HK-2 (cell line): ENCODE measurements around the gene HSD17B12.
"Not testable (repeated sequence)": the region's sequence is repeated elsewhere in the genome, so short reads cannot be mapped to it uniquely, and the experiment has no call there.

ENCODE experiments used
- DNase-seq: peaks from one replicate; pipeline ENCODE4 v3.0.0-alpha.2; 2018; ENCODE audit not compliant: unreplicated experiment

The HSD17B12 gene

DNA sequence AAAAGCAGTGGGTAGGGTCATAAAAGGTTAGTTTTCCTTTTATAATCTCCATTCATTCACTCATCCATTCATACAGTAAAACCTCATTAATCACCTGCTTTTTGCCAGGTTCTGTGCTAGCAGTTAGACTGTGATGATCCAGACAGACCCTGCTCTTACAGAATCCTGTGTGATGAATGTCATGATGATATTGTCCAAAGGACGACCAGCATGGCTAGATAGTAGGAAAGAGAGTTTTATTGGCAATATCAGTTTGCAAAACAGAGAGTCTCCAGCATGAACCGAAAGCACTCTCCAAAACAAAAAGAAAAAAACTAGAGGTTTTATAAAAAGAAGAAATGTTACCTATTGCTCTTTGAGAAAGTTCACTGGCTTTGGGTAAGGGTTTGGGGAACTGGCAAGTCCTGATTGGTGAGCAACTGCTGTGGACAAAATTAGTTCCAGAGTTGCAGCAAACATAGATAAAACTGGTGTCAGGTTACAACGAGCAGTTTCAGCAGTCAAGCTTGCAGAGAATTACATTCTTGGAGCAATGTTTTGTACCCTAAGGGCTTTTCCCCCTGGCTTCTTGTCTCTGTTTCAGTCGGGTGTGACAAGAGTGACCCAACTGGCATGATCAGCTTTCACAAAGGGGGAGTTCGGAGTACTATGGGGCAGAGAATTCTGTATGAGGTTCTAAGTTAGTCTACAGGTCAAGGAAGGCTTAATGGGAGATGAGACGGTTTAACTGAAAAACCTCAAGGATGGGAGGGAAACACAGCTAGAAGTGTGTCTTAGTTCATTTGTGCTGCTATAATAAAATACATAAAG is 58.3 kb downstream of the HSD17B12 start:
- no peak for DNase-seq

DNA sequence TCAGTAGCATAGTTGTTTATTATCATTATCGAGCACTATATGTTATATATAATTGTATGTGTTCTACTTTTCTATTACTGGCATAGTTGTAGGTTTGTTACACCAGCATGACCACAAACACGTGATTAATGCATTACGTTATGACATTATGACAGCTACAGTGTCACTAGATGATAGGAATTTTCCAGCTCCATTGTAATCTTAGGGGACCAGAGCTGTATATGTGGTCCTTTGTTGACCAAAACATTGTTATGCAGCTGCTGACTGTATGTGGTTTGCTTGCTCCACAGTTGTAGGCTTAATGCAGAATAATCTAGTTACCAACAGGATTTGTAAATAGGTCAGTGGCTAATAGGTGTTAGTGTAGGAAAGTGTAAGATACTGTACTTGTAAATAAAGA is 66.1 kb downstream of the HSD17B12 start:
- DNase-seq: no peak

- no peak for DNase-seq
Observed at GRCh38 chr11:43747130-43747802, 66.7 kb downstream of the HSD17B12 start.

- DNase-seq: no peak
Observed at GRCh38 chr11:43748095-43748494, 67.6 kb downstream of the HSD17B12 start.

DNA sequence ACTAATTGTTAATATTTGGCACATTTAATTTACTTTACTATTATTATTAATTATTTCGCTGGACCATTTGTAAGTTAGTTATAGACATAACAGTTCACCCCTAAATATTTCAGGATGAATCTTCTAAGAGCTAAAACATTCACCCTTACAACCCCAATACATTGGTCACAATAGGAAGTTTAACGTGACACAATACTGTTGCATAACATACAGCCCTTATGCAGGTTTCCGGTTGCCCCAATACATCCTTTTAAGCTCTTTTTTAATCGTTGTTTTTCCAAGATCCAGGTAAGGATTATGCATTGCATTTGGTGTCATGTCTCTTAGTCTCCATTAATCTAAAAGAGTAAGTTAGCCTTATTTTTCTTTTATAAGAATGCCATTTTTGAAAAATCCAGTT is 71.2 kb downstream of the HSD17B12 start:
- no peak for DNase-seq

DNA sequence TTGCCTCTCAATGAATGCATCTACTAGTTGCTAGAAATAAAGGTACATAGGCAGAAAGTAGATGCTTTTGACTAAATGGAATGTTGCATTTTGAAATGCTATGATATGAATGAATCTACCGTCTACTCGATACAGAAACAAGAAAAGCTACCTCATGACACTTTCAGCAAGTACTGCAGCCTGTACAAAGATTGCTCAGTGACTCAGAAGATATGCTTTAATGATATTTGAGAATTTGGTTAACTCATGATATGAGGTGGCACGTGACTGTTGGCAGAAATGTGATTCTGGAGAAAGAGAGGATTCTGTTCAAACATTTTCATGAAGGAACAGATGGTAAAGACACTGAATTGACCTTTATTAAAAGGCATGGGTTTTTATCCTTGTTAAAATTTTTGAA is 76.0 kb downstream of the HSD17B12 start:
- DNase-seq: no peak

GRCh38 chr11:43758927-43759326 is 78.4 kb downstream of the HSD17B12 start:
- DNase-seq: no peak

GRCh38 chr11:43760902-43761301 is 80.4 kb downstream of the HSD17B12 start:
- DNase-seq: no peak

DNA sequence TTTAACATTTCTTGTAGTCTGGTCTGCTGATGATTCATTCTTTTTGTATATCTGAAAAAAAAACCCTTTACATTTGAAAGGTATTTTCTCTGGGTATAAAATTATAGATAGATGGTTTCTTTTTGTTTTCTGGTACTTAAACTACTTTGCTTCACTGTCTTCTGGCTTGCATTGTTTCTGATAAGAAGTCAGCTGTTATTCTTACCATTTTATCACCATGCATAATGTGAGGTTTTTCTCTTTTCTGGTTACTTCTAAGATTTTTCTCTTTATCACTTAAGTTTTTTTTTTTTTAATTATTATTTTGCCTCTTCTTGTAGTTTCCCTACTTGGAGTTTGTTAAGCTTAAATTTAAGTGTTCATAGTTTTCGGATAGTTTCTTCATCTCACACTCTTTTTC is 84.7 kb downstream of the HSD17B12 start:
- DNase-seq: no peak

DNA sequence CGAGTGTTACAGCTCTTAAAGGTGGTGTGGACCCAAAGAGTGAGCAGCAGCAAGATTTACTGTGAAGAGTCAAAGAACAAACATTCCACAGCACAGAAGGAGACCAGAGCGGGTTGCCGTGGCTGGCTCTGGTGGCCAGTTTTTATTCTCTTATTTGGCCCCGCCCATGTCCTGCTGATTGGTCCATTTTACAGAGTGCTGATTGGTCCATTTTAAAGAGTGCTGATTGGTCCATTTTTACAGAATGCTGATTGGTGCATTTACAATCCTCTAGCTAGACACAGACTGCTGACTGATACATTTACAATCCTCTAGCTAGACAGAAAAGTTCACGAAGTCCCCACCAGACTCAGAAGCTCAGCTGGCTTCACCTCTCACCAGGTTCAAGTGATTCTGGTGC is 88.1 kb downstream of the HSD17B12 start:
- DNase-seq: not testable (repeated sequence)

- no peak for DNase-seq
Observed at GRCh38 chr11:43770173-43770572, 89.6 kb downstream of the HSD17B12 start.

- DNase-seq: no peak
Observed at GRCh38 chr11:43772733-43773132, 92.2 kb downstream of the HSD17B12 start.

DNA sequence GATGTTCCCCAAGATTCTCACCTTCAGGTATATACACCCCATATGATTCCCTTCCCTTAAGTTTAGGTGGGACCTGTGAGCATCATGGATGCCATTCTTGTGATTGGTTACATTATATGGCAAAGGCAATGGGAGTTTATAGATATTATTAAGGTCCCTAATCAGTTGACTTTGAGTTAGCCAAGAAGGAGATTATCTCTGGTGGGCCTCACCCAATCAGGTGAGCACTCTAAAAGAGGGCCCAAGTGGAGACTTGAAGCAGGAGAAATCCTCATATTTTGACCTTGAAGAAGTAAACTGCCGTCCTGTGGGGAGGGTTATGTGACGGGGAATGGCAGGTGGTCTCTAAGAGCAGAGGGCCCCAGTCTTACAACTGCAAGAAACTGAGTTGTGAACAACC is 94.2 kb downstream of the HSD17B12 start:
- DNase-seq: no peak

DNA sequence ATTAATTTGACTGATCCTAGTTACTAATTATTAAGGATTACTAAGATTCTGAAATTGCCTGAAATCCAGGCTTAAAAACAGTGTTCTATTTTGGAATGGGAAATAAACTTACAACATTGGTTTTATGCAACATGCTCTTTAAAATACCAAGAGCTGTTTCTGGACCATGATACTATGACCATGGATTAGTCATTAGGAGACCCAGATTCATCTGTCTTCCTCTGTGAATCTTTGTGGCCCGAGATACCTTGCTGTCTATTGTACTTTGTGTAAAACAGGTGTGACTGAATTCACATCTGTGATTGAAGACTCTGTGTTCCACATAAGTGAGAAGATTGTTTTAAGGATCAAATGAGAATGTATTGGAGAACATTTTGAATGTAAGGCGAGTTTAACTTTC is 98.8 kb downstream of the HSD17B12 start:
- no peak for DNase-seq

- DNase-seq: no peak
Observed at GRCh38 chr11:43784301-43784700, 103.8 kb downstream of the HSD17B12 start.

DNA sequence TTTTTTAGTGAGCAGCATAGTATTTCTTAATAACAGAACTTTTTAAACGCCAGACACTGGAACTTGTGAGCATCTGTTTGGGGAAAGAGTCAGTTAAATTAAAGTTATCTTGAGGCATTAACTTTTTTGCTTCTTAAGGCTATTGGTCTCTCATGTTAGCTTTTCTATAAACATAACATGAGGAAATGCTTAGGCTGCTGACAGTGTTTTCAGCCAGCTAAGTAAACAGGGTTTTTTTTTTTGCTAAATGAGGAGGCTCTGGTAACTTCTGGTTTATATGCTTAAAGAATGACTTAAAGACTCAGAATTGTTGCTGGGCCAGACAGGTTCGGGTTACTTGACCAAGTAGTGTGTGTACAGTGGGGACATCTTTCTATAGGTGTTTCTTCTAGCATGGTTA is 104.3 kb downstream of the HSD17B12 start:
- no peak for DNase-seq

GRCh38 chr11:43785318-43785717 is 104.8 kb downstream of the HSD17B12 start:
- no peak for DNase-seq

GRCh38 chr11:43786016-43786415 is 105.5 kb downstream of the HSD17B12 start:
- no peak for DNase-seq

- DNase-seq: no peak
Observed at GRCh38 chr11:43787824-43788223, 107.3 kb downstream of the HSD17B12 start.

GRCh38 chr11:43788421-43788820 is 107.9 kb downstream of the HSD17B12 start:
- DNase-seq: no peak

DNA sequence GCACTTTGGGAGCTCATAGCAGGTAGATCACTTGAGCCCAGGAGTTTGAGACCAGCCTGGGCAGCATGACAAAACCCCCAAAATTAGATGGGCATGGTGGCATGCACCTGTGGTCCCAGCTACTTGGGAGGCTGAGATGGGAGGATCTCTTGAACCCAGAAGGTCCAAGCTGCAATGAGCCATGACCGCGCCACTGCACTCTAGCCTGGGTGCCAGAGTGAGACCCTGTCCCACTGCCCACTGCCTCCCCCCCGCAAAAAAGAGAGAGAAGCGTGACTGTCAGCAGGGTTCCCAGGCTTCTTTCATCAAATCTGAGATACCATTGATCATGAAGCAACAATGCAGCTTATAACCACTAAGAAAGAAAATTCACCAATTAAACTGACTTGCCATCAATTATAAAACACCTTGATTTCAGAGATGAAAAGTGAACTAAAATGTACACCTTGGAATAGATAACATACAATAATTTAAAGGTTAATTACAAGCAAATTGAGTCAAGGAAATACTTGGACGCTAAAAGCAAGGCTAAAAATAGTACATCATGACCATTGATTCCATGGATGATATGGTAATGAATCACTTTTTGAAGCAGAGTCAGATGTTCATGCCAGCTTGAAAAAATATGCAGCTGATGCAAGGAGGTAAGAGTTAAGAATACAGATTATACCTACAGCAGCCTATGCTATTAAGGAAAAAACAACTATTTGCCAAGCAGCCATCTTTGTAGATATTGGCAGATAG is 109.3 kb downstream of the HSD17B12 start:
- no peak for DNase-seq

DNA sequence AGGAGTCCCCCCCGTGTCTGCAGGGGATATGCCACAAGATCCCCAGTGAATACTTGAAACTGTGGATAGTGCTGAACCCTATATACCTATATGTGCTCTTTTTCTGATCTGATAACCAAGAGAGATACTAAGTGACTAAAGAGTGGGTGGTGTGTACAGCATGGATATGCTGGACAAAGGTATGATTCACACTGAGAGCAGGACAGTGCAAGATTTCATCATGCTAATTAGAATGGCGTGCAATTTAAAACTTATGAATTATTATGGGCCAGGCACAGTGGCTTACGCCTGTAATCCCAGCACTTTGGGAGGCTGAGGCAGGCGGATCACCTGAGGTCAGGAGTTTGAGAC is 109.9 kb downstream of the HSD17B12 start:
- peak; percentile 1 for DNase-seq

DNA sequence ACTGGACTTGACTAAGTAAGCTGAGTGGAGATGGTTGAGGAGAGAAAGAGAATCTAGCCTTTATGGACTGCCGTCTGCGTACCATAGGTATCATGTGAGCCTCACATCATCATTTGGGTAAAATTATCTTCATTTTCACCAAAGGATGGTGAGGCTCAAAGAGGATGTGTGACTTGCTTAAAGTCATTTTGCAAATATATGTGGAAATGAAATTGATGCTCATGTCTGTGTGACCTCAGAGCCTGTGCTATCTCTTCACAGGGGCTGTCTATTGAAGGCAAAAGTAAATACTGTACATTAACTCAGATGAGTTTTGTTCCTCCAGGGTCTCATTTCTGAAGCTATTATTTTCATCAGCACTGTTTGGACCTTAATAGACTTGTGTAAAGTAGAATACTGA is 116.8 kb downstream of the HSD17B12 start:
- DNase-seq: no peak
